Kidney epithelial cell (primary cell): ENCODE data around the gene TTLL7. TPM values are rescaled to one million over a fixed set of nuclear protein-coding genes. Genes with fewer than 3 reads are reported as not detected.
A peak's percentile ranks its signal among the peaks of the same experiment; 100 is the strongest.

ENCODE experiments used
- DNase-seq: peaks from one replicate; pipeline ENCODE4 v3.0.0-alpha.2; 2010; ENCODE audit warnings: low read depth
- H3K27me3 ChIP-seq: 2 replicates; pipeline ENCODE4 v1.6.0; 2011; ENCODE audit warnings: low read length; ENCODE audit not compliant: control insufficient read depth, insufficient read depth
- H3K36me3 ChIP-seq: 2 replicates; pipeline ENCODE4 v1.5.1; 2011; ENCODE audit warnings: low read length; ENCODE audit not compliant: control insufficient read depth, insufficient read depth
- H3K4me3 ChIP-seq: 2 replicates; pipeline ENCODE4 v1.5.1; 2011; ENCODE audit warnings: low read depth, mild to moderate bottlenecking, control low read depth, low read length
- total RNA-seq: library from RNA; depleted of rRNA; stranded (reverse); fragments of >200 nt; gene quantifications from 2 replicates; pipeline ENCODE4 v1.2.3, GENCODE V29; 2015
- TF ChIP-seq, protein P1 (sequence below): IDR thresholded peaks from 2 replicates; pipeline ENCODE4 v1.5.1; 2011; ENCODE audit warnings: mild to moderate bottlenecking, moderate library complexity, low read length, control low read depth, inconsistent platforms; ENCODE audit not compliant: insufficient read depth, poor library complexity, severe bottlenecking

The TTLL7 gene
- total RNA-seq, 1 donor from 2014 or later, result 4.4 TPM

DNA sequence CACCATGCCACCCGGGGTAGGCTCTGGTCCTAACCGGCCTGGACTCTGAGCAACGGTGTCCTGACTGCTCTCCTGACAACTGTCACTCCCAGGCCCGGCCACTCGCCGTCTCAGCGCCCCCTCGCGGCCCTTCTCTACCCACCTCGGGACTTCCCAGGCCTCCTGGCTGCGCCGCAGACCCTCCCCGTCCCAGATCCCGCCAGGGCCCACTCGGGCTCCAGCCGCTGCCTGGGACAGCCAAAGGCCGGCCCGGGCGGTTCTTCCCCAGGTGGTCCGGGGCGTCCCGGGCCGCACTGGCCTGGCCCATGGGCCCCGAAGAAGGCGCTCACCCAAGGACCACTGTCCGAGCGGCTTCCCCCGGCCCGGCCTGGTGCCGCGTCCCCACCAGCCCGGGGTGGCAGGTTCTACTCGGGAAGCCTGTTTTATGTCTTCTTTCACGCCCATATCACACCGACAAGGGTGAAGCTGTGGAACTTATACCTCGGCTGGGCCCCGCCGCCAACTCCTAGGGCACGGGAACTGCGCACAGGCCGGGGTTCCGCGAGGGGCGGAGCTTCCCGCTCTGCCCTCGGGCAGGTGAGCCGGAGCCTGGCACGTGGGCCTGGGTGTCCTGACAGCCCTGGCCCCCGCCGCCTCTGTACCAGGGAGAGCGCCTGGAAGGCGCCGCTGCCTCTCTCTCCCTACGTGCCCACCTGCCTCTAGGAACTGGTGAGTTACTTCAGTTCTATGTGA, 138.3 kb downstream of the TTLL7 start:
- TF ChIP-seq, protein P1, sequence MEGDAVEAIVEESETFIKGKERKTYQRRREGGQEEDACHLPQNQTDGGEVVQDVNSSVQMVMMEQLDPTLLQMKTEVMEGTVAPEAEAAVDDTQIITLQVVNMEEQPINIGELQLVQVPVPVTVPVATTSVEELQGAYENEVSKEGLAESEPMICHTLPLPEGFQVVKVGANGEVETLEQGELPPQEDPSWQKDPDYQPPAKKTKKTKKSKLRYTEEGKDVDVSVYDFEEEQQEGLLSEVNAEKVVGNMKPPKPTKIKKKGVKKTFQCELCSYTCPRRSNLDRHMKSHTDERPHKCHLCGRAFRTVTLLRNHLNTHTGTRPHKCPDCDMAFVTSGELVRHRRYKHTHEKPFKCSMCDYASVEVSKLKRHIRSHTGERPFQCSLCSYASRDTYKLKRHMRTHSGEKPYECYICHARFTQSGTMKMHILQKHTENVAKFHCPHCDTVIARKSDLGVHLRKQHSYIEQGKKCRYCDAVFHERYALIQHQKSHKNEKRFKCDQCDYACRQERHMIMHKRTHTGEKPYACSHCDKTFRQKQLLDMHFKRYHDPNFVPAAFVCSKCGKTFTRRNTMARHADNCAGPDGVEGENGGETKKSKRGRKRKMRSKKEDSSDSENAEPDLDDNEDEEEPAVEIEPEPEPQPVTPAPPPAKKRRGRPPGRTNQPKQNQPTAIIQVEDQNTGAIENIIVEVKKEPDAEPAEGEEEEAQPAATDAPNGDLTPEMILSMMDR, result peak; percentile 84
- DNase-seq, result no peak

DNA sequence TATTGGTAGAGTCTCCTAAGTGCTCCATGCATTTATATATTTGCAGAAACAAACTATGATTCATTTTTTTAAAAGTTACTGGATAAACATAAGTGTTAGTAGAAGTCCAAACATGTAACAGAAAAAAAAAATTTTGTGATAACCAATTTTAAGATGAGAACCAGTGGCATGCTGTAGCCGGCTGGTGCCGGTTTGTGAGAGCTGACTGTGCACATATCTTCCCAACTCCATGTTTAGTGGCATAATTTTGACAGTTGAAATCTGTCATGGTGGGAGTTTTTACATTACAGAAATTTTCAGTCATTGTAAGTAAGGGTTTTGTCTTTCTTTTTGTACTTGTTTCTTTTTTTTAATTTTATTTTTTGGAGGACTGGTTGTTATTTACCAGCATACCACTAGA, 141.2 kb downstream of the TTLL7 start:
- Histone ChIP-seq H3K36me3 (no peaks in the 10 kb centered on the region), H3K27me3 (no peaks in the 10 kb centered on the region), H3K4me3 (no peak overlapping the region)
- DNase-seq, result no peak
- TF ChIP-seq, protein P1, result no peak

More for the DNA sequence above, 138.3 kb downstream of the TTLL7 start:
- Histone ChIP-seq H3K27me3 (no peaks in the 10 kb centered on the region), H3K36me3 (no peaks in the 10 kb centered on the region), H3K4me3 (peak overlapping the region; percentile 54)

DNA sequence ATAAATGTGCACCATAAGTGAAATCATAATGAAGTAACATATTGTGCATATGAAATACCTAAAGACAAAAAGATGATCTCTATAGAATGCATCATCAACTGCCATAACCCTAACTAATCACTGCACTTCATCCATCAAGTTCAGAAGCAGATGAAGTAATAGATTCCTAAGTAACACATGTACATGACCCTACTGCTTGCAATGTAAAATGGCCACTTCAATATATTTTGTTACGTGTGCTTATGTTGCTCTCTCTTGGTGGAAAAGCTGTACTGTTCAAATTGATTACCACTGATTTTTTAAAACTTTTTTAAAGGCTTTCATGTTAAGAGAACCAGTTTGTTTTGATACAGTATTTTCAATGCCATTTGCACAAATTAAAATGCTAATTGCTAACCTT, 141.8 kb downstream of the TTLL7 start:
- no peaks in the 10 kb centered on the region for H3K36me3 ChIP-seq
- H3K4me3 ChIP-seq, result no peak overlapping the region
- H3K27me3 ChIP-seq, result no peaks in the 10 kb centered on the region
- DNase-seq, result no peak
- TF ChIP-seq, protein P1, result peak; percentile 20

DNA sequence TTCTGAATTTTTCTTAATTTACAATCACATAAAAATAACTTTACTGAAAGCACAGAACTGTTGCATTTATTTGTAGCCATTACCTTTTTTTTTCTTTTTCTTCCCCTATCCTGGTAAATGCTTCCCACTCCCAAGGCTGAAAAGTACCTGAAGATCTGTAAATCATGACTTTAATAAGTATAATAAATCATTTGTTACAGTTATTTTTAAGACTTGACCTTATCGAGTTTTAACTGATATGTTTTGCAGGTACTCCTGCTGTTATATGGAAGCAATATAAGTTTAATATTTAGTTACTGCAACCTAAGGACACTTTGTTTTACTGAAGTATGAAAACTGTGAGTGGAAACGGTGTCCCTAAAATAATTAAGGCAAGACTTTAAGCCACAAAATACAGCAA, 142.6 kb downstream of the TTLL7 start:
- no peak for DNase-seq
- TF ChIP-seq, protein P1, result no peak
- H3K27me3 ChIP-seq, result no peaks in the 10 kb centered on the region
- no peaks in the 10 kb centered on the region for H3K36me3 ChIP-seq
- H3K4me3 ChIP-seq, result no peak overlapping the region

DNA sequence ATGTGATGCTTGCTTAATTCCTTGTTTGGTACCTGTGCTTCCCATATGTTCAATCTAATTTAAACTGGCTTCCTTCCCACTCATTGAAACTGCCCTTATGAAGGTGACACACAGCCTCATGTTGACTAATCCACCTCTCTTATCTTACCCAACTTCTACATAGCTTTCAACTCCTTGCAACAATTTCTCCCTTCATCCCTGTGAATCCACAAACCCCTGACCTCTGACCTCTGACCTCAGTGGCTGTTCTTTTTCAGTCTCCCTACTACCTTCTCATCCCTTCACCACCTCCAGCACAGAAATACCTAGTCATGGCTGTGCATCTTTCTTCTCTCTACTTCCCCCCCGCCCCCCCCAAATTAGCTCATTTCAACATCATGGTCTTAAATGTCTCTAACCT, 144.5 kb downstream of the TTLL7 start:
- TF ChIP-seq, protein P1, result no peak
- no peaks in the 10 kb centered on the region for H3K27me3 ChIP-seq
- no peak for DNase-seq
- no peak overlapping the region for H3K4me3 ChIP-seq
- no peaks in the 10 kb centered on the region for H3K36me3 ChIP-seq

DNA sequence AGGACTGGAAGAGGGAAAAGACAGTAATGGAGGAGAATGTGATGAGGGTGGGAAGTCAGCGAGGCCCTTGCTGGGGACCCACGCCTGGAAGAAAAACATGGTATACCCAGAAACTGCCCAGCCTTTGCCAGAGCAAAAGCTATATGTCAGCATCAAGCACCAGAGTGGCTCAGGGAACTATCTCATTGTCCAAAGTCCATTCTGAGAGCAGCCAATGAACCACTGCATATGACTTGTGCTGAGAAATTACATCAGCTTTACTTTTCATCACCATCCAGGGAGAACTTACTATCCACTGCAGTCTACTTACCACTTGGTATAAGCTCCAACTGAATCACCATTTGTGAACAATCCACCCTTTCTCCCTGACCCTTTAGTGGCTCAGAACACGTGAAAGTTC, 148.1 kb downstream of the TTLL7 start:
- Histone ChIP-seq H3K36me3 (no peaks in the 10 kb centered on the region), H3K4me3 (no peak overlapping the region), H3K27me3 (no peaks in the 10 kb centered on the region)
- TF ChIP-seq, protein P1, result no peak
- DNase-seq, result no peak
